Medulla oblongata (tissue), 1 donor: ENCODE data around the gene GATA6.

Experiments used
- DNase-seq: peaks from one replicate; pipeline ENCODE4 v3.0.0-alpha.2; 2015; ENCODE audit errors: extremely low spot score

Gene GATA6

GRCh38 chr18:22169011-22169888 lies at the start of gene GATA6:
GATA6 (plus strand) TSS chr18:22169589; CDS start chr18:22171145, 1,556 bp downstream.
- DNase-seq: no peak

- DNase-seq: no peak
Observed at GRCh38 chr18:22124970-22125369, 44.4 kb upstream of the GATA6 start.

- DNase-seq: no peak
Observed at GRCh38 chr18:22128954-22129353, 40.4 kb upstream of the GATA6 start.

GRCh38 chr18:22129778-22130177 lies 39.6 kb upstream of the GATA6 start:
- DNase-seq: no peak

GRCh38 chr18:22132258-22132657 lies 37.1 kb upstream of the GATA6 start:
- no peak for DNase-seq

- no peak for DNase-seq
Observed at GRCh38 chr18:22132763-22133162, 36.6 kb upstream of the GATA6 start.

- no peak for DNase-seq
Observed at GRCh38 chr18:22136395-22136794, 33.0 kb upstream of the GATA6 start.

GRCh38 chr18:22141211-22141610 lies 28.2 kb upstream of the GATA6 start:
- no peak for DNase-seq

- no peak for DNase-seq
Observed at GRCh38 chr18:22143347-22144340, 25.7 kb upstream of the GATA6 start.

GRCh38 chr18:22145160-22145559 lies 24.2 kb upstream of the GATA6 start:
- DNase-seq: no peak

GRCh38 chr18:22149710-22150109 lies 19.7 kb upstream of the GATA6 start:
- DNase-seq: no peak

GRCh38 chr18:22152093-22152492 lies 17.3 kb upstream of the GATA6 start:
- DNase-seq: no peak

GRCh38 chr18:22153428-22153827 lies 16.0 kb upstream of the GATA6 start:
- no peak for DNase-seq

- no peak for DNase-seq
Observed at GRCh38 chr18:22155584-22155983, 13.8 kb upstream of the GATA6 start.

- DNase-seq: no peak
Observed at GRCh38 chr18:22159014-22159413, 10.4 kb upstream of the GATA6 start.

- DNase-seq: no peak
Observed at GRCh38 chr18:22161090-22161489, 8.3 kb upstream of the GATA6 start.

GRCh38 chr18:22163416-22164161 lies 5.8 kb upstream of the GATA6 start:
- DNase-seq: no peak

- no peak for DNase-seq
Observed at GRCh38 chr18:22164337-22165048, 4.9 kb upstream of the GATA6 start.

GRCh38 chr18:22165049-22165602 lies 4.3 kb upstream of the GATA6 start:
- no peak for DNase-seq

- no peak for DNase-seq
Observed at GRCh38 chr18:22165603-22166068, 3.8 kb upstream of the GATA6 start.
